WTC11 (cell line): ENCODE data around the gene FBRSL1. TPM values are rescaled to one million over a fixed set of nuclear protein-coding genes. Genes with fewer than 3 reads are reported as not detected.

Experiments used
- ATAC-seq: fragments of 200-7000 bp; cut with Tn5 transposase; 2 replicates; pipeline ENCODE4 v1.10.0; 2021; ENCODE audit warnings: mild to moderate bottlenecking, moderate library complexity
- CTCF ChIA-PET: fragments of 300-600 bp; sonication (Branson Sonifier 250); formaldehyde crosslinking; loops from one replicate; lab custom pipeline; 2021; ENCODE audit warnings: antibody characterized with exemption; lab: Charles Lee
- POLR2A ChIA-PET: fragments of 350-600 bp; sonication (Branson Sonifier 250); formaldehyde crosslinking; loops from one replicate; lab custom pipeline; 2021; ENCODE audit warnings: antibody characterized with exemption; lab: Charles Lee
- DNase-seq: peaks from one replicate; pipeline ENCODE4 v3.0.0; 2021; ENCODE audit warnings: low spot score
- H3K27ac Mint-ChIP-seq: 2 replicates; pipeline ENCODE4 v1.8.0; 2021; ENCODE audit warnings: mixed read lengths
- H3K27me3 Mint-ChIP-seq: 2 replicates; pipeline ENCODE4 v1.8.0; 2021; ENCODE audit warnings: low read depth, mild to moderate bottlenecking, moderate library complexity, mixed read lengths
- H3K36me3 Mint-ChIP-seq: 2 replicates; pipeline ENCODE4 v1.8.0; 2021; ENCODE audit warnings: mixed read lengths
- H3K4me1 Mint-ChIP-seq: 2 replicates; pipeline ENCODE4 v1.8.0; 2022; ENCODE audit warnings: mixed read lengths
- H3K4me3 Mint-ChIP-seq: 2 replicates; pipeline ENCODE4 v1.8.0; 2021; ENCODE audit warnings: mild to moderate bottlenecking, moderate library complexity, mixed read lengths
- H3K9me3 Mint-ChIP-seq: 2 replicates; pipeline ENCODE4 v1.8.0; 2021; ENCODE audit warnings: mixed read lengths
- EMX1 ChIP-seq: fragments of 250-450 bp; sonication (Bioruptor Pico); IDR thresholded peaks from 2 replicates; pipeline ENCODE4 v1.8.0; 2021; ENCODE audit warnings: mild to moderate bottlenecking
- GRHL2 ChIP-seq: fragments of 250-450 bp; sonication (Bioruptor Pico); IDR thresholded peaks from 2 replicates; pipeline ENCODE4 v1.8.0; 2022; ENCODE audit warnings: mild to moderate bottlenecking, moderate library complexity; ENCODE audit not compliant: insufficient replicate concordance, severe bottlenecking
- NFYB ChIP-seq: sonication (generic); formaldehyde crosslinking; conservative IDR thresholded peaks from 2 replicates; pipeline ENCODE4 v1.8.0; 2022; ENCODE audit warnings: low read depth, missing genetic modification reagents
- NR1H2 ChIP-seq: sonication (generic); formaldehyde crosslinking; IDR thresholded peaks from 2 replicates; pipeline ENCODE4 v1.9.0; 2021; ENCODE audit warnings: mild to moderate bottlenecking, moderate library complexity, missing genetic modification reagents
- RORB ChIP-seq: fragments of 250-450 bp; sonication (Bioruptor Pico); IDR thresholded peaks from 2 replicates; pipeline ENCODE4 v1.9.0; 2021; ENCODE audit warnings: mild to moderate bottlenecking
- ZNF232 ChIP-seq: sonication (generic); formaldehyde crosslinking; IDR thresholded peaks from 2 replicates; pipeline ENCODE4 v1.8.0; 2022; ENCODE audit warnings: mild to moderate bottlenecking, missing genetic modification reagents
- ZNF396 ChIP-seq: fragments of 250-450 bp; sonication (Bioruptor Pico); IDR thresholded peaks from 2 replicates; pipeline ENCODE4 v1.8.0; 2021; ENCODE audit warnings: mild to moderate bottlenecking, moderate library complexity, borderline replicate concordance
- ZNF416 ChIP-seq: fragments of 250-450 bp; sonication (Bioruptor Pico); IDR thresholded peaks from 2 replicates; pipeline ENCODE4 v1.9.0; 2021; ENCODE audit warnings: mild to moderate bottlenecking, inconsistent platforms
- total RNA-seq: library from RNA; stranded (reverse); gene quantifications from 3 replicates; pipeline ENCODE4 v1.2.3, GENCODE V29; 2021
- TF ChIP-seq, protein P1 (sequence below): fragments of 250-450 bp; sonication (Bioruptor Pico); conservative IDR thresholded peaks from 2 replicates; pipeline ENCODE4 v1.9.0; 2021; ENCODE audit warnings: mild to moderate bottlenecking
- TF ChIP-seq, protein P2 (sequence below): sonication (generic); formaldehyde crosslinking; IDR thresholded peaks from 2 replicates; pipeline ENCODE4 v1.8.1; 2023; ENCODE audit warnings: mild to moderate bottlenecking, missing genetic modification reagents
- TF ChIP-seq, protein P3 (sequence below): sonication (generic); formaldehyde crosslinking; conservative IDR thresholded peaks from 2 replicates; pipeline ENCODE4 v1.8.1; 2023; ENCODE audit warnings: mild to moderate bottlenecking, low read depth, missing genetic modification reagents, moderate library complexity
- TF ChIP-seq, protein P4 (sequence below): sonication (generic); formaldehyde crosslinking; IDR thresholded peaks from 2 replicates; pipeline ENCODE4 v1.8.1; 2022; ENCODE audit warnings: mild to moderate bottlenecking, missing genetic modification reagents, moderate library complexity, borderline replicate concordance
- TF ChIP-seq, protein P5 (sequence below): fragments of 250-450 bp; sonication (Bioruptor Pico); IDR thresholded peaks from 2 replicates; pipeline ENCODE4 v2.1.2; 2022; ENCODE audit warnings: mild to moderate bottlenecking, moderate library complexity
- TF ChIP-seq, protein P6 (sequence below): sonication (generic); formaldehyde crosslinking; IDR thresholded peaks from 2 replicates; pipeline ENCODE4 v1.8.0; 2022; ENCODE audit warnings: mild to moderate bottlenecking, missing genetic modification reagents
- TF ChIP-seq, protein P7 (sequence below): sonication (generic); formaldehyde crosslinking; IDR thresholded peaks from 2 replicates; pipeline ENCODE4 v1.8.0; 2022; ENCODE audit warnings: mild to moderate bottlenecking, missing genetic modification reagents

The FBRSL1 gene
- total RNA-seq, 1 experiment from 2014 or later = 129 TPM

DNA sequence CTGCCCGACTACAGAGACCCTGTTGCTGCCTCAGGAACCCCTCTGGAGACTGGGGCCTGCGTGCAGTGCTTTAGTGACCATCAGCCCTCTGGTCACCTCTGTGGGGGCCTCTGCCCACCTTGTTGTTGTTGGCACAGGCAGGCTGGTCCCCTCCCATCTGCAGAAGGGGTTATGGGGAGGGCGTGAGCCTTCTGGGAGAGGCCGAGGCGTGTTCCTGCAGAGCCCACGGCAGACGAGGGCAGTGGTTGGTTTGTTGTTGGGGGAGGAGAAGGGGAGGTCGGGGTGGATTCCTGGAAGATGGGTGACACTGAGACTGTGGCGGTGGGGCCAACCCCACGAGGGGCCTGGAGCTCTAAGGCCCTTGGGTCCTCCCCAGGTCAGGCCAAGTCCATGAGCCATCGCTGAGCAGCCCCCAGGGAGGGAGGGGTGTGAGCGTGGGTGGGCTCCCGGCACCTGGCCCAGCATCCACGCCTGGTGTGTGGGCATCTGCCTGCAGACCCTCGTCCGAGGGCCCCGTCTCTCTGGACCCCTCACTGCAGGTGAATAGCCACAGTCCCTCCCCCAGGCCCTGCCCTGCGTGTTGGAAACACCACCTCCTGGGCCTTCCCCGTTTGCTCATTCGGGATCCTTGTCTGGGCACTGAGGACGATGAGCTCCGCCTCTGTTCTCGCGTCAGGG is 23.6 kb downstream of the FBRSL1 start:
- H3K4me3 Mint-ChIP-seq = no peak overlapping the region
- CTCF ChIA-PET = interaction anchor here (0.6 to 2.1 kb wide), 6 partner anchors 9 to 100 kb away, joined by 3 to 10 read pairs (median 4); no protein-coding TSS in a partner anchor
- no peak for ATAC-seq
- no peaks in the 10 kb centered on the region for H3K4me1 Mint-ChIP-seq
- H3K27ac Mint-ChIP-seq = no peak overlapping the region
- POLR2A ChIA-PET = no interaction called here
- peaks cover 8% of the 10 kb centered on the region for H3K36me3 Mint-ChIP-seq
- no peak for DNase-seq
- peaks cover 7% of the 10 kb centered on the region for H3K9me3 Mint-ChIP-seq
- H3K27me3 Mint-ChIP-seq = peaks cover 19% of the 10 kb centered on the region
- TF ChIP-seq, protein P1, sequence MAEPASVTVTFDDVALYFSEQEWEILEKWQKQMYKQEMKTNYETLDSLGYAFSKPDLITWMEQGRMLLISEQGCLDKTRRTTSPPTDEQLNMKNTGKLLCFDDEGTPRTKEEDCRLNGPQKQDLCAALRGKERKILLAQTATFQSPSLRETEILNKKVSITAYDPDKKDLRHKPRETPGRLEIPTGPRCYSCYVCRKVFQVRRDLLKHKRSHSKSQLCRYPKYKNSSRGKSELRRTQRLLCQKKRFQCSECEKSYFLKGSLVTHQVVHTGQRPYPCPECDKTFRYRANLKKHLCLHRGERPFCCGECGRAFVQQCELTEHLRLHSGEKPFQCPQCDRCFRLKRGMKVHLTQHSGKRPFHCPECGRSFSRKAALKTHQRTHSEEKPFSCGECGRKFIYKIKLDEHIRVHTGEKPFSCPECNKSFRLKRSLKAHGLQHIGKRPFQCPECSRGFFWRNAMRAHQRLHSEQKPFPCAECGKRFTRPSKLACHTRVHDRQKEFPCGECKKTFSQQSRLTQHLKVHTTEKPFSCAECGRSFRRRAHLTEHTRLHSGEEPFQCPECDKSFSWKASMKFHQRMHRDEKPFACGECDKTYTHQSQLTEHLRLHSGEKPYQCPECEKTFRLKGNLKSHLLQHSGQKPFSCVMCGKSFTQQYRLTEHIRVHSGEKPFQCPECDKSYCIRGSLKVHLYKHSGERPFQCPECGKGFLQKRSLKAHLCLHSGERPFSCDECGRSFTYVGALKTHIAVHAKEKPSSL (CRISPR knock-in tag) = no peak
- TF ChIP-seq, all 79 proteins: peak for 0

DNA sequence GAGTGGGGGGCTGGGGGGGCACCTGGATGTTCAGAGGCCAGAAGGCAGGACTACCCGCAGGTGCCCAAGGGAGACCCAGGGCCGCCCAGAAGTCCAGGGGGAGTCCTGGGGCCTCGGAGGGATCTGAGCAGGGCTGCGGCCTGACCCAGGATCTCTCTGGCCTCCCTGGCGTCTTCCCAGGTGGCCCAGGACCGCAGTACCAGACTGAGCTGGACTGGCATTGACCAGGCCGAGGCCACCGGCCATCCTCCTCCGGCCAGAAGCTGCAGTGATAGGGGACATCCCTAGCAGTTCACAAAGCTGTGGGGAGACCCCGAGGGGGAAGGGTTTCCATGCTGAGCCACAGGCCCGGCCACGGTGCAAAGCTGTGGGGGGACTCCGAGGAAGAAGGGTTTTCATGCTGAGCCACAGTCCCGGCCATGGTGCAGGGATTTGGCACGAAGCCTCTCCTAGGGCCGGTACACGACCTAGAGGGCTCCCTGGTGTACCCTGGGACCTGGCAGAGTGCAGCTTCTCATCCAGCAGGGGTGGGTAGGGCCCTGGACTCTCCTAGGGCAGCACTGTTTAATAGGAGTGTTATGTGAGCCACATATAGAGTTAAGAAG is 24.4 kb downstream of the FBRSL1 start:
- H3K4me1 Mint-ChIP-seq = no peaks in the 10 kb centered on the region
- TF ChIP-seq, protein P2, sequence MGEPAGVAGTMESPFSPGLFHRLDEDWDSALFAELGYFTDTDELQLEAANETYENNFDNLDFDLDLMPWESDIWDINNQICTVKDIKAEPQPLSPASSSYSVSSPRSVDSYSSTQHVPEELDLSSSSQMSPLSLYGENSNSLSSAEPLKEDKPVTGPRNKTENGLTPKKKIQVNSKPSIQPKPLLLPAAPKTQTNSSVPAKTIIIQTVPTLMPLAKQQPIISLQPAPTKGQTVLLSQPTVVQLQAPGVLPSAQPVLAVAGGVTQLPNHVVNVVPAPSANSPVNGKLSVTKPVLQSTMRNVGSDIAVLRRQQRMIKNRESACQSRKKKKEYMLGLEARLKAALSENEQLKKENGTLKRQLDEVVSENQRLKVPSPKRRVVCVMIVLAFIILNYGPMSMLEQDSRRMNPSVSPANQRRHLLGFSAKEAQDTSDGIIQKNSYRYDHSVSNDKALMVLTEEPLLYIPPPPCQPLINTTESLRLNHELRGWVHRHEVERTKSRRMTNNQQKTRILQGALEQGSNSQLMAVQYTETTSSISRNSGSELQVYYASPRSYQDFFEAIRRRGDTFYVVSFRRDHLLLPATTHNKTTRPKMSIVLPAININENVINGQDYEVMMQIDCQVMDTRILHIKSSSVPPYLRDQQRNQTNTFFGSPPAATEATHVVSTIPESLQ (CRISPR knock-in tag) = no peak
- TF ChIP-seq ZNF416 (CRISPR knock-in tag) = no peak
- TF ChIP-seq GRHL2 = no peak
- no peak for TF ChIP-seq NR1H2 (CRISPR knock-in tag)
- TF ChIP-seq EMX1 (CRISPR knock-in tag) = no peak
- TF ChIP-seq, protein P3, sequence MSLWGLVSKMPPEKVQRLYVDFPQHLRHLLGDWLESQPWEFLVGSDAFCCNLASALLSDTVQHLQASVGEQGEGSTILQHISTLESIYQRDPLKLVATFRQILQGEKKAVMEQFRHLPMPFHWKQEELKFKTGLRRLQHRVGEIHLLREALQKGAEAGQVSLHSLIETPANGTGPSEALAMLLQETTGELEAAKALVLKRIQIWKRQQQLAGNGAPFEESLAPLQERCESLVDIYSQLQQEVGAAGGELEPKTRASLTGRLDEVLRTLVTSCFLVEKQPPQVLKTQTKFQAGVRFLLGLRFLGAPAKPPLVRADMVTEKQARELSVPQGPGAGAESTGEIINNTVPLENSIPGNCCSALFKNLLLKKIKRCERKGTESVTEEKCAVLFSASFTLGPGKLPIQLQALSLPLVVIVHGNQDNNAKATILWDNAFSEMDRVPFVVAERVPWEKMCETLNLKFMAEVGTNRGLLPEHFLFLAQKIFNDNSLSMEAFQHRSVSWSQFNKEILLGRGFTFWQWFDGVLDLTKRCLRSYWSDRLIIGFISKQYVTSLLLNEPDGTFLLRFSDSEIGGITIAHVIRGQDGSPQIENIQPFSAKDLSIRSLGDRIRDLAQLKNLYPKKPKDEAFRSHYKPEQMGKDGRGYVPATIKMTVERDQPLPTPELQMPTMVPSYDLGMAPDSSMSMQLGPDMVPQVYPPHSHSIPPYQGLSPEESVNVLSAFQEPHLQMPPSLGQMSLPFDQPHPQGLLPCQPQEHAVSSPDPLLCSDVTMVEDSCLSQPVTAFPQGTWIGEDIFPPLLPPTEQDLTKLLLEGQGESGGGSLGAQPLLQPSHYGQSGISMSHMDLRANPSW (CRISPR knock-in tag) = no peak
- TF ChIP-seq ZNF396 (CRISPR knock-in tag) = no peak
- TF ChIP-seq, protein P4, sequence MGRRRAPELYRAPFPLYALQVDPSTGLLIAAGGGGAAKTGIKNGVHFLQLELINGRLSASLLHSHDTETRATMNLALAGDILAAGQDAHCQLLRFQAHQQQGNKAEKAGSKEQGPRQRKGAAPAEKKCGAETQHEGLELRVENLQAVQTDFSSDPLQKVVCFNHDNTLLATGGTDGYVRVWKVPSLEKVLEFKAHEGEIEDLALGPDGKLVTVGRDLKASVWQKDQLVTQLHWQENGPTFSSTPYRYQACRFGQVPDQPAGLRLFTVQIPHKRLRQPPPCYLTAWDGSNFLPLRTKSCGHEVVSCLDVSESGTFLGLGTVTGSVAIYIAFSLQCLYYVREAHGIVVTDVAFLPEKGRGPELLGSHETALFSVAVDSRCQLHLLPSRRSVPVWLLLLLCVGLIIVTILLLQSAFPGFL (CRISPR knock-in tag) = no peak
- TF ChIP-seq, protein P5, sequence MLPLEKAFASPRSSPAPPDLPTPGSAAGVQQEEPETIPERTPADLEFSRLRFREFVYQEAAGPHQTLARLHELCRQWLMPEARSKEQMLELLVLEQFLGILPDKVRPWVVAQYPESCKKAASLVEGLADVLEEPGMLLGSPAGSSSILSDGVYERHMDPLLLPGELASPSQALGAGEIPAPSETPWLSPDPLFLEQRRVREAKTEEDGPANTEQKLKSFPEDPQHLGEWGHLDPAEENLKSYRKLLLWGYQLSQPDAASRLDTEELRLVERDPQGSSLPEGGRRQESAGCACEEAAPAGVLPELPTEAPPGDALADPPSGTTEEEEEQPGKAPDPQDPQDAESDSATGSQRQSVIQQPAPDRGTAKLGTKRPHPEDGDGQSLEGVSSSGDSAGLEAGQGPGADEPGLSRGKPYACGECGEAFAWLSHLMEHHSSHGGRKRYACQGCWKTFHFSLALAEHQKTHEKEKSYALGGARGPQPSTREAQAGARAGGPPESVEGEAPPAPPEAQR = no peak
- TF ChIP-seq, protein P6, sequence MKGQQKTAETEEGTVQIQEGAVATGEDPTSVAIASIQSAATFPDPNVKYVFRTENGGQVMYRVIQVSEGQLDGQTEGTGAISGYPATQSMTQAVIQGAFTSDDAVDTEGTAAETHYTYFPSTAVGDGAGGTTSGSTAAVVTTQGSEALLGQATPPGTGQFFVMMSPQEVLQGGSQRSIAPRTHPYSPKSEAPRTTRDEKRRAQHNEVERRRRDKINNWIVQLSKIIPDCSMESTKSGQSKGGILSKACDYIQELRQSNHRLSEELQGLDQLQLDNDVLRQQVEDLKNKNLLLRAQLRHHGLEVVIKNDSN = no peak
- TF ChIP-seq, protein P7, sequence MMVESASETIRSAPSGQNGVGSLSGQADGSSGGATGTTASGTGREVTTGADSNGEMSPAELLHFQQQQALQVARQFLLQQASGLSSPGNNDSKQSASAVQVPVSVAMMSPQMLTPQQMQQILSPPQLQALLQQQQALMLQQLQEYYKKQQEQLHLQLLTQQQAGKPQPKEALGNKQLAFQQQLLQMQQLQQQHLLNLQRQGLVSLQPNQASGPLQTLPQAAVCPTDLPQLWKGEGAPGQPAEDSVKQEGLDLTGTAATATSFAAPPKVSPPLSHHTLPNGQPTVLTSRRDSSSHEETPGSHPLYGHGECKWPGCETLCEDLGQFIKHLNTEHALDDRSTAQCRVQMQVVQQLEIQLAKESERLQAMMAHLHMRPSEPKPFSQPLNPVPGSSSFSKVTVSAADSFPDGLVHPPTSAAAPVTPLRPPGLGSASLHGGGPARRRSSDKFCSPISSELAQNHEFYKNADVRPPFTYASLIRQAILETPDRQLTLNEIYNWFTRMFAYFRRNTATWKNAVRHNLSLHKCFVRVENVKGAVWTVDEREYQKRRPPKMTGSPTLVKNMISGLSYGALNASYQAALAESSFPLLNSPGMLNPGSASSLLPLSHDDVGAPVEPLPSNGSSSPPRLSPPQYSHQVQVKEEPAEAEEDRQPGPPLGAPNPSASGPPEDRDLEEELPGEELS (CRISPR knock-in tag) = no peak
- no peak for TF ChIP-seq ZNF232 (CRISPR knock-in tag)
- TF ChIP-seq RORB (CRISPR knock-in tag) = no peak
- TF ChIP-seq NFYB (CRISPR knock-in tag) = no peak
- TF ChIP-seq, all 79 proteins: peak for 0
- no peak overlapping the region for H3K27ac Mint-ChIP-seq
- ATAC-seq = no peak
- no peak overlapping the region for H3K4me3 Mint-ChIP-seq
- ChIA-PET POLR2A (no interaction called here), CTCF (interaction anchor here (0.6 to 2.1 kb wide), 6 partner anchors 8 to 100 kb away, joined by 3 to 10 read pairs (median 4); no protein-coding TSS in a partner anchor)
- H3K9me3 Mint-ChIP-seq = peaks cover 14% of the 10 kb centered on the region
- H3K36me3 Mint-ChIP-seq = peaks cover 15% of the 10 kb centered on the region
- DNase-seq = no peak
- peaks cover 26% of the 10 kb centered on the region for H3K27me3 Mint-ChIP-seq
